Measurements from ENCODE around the gene ARHGEF7. TPM values are rescaled to one million over a fixed set of nuclear protein-coding genes. Genes with fewer than 3 reads are reported as not detected.

The ARHGEF7 gene
- total RNA-seq, 4 donors from 2014 or later, result 79.2 to 173 (median 114) TPM

DNA sequence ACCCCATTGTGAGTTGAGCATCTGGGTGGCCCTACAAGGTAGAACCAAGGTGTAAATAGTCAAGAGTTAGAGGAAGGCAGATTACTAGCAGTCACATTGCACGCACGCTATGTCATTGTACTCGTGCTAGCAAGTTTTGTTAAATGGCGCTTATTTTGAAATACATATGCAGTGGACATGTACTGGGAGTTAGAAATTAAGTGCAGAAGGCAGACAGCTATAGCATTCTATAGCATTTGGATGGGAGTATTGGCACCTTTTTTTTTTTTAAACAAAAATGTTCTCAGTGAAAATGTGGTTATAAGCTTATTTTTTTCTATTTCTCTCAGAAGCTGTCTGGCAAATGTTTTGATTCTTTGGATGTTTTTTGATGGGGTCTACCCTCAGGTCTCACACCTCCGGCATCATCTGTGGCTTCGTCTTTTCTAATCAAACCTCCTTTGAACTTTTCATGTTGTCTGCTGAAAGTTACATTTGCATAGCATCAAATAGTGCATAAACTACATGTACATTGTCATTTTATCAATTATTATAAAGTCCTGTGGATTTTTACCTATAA is 68.1 kb downstream of the ARHGEF7 start:
- TF ChIP-seq, protein P1, sequence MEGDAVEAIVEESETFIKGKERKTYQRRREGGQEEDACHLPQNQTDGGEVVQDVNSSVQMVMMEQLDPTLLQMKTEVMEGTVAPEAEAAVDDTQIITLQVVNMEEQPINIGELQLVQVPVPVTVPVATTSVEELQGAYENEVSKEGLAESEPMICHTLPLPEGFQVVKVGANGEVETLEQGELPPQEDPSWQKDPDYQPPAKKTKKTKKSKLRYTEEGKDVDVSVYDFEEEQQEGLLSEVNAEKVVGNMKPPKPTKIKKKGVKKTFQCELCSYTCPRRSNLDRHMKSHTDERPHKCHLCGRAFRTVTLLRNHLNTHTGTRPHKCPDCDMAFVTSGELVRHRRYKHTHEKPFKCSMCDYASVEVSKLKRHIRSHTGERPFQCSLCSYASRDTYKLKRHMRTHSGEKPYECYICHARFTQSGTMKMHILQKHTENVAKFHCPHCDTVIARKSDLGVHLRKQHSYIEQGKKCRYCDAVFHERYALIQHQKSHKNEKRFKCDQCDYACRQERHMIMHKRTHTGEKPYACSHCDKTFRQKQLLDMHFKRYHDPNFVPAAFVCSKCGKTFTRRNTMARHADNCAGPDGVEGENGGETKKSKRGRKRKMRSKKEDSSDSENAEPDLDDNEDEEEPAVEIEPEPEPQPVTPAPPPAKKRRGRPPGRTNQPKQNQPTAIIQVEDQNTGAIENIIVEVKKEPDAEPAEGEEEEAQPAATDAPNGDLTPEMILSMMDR (IDR thresholded peaks at IDR 0.05; ENCODE audit: low read depth), result no peak

DNA sequence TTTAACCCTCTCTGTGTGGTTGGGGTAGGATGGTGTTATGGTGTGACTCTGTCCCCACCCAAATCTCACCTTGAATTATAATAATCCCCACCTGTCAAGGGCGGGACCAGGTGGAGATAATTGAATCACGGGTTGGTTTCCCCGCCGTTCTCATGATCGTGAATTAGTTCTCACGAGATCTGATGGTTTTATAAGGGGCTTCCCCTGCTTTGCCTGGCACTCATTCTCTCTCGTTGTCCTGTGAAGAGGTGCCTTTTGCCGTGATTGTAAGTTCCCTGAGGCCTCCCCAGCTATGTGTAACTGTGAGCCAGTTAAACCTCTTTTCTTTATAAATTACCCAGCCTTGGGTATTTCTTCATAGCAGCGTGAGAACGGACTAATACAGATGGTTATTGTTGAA is 68.8 kb downstream of the ARHGEF7 start:
- TF ChIP-seq, protein P1 (IDR thresholded peaks at IDR 0.05; ENCODE audit: low read depth), result no peak

DNA sequence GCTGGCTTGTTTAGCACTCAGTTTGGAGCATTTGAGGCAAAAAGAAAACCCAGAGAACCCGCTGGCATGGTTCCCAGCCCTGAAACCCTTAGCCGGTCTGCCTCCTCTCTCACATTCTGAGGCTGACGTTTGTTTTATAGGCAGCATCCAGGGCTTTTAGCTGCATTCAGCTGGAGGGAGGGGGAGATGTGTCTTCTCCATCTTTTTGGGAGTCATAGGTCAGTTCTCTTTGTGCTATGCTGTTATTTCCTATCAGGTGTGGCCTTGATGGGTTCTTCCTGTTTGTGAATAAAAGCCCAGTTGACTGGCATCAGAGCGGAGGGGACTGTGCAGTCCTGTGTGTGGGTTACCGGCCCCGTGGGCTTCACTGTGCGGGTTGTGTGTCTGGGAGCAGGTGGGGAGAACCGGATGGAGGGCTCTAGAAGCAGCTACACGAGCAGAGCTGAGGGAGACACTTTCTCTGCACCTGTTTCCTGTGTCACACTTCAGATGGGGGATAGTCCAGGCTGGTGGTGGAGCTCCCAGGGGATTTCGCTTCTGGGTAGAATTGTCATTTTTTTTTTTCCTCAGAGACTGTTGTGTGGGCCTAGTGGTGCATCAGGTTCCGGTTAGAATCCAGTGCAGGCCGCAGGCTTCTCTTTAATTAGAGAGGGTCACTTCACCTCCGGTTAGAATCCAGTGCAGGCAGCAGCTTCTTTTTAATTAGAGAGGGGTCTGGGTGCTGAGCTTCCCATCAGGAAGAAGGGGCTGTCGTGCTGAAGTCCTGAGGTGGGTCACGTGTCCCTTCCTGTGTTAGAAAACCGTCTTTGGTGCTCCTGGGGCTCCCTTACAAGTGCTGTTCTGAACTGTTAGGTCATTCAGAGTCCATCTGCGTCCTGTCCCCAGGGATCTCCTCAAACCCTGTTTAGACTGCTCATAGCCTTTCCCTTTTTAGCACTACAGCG is 69.6 kb downstream of the ARHGEF7 start:
- TF ChIP-seq, protein P1 (IDR thresholded peaks at IDR 0.05; ENCODE audit: low read depth), result no peak

DNA sequence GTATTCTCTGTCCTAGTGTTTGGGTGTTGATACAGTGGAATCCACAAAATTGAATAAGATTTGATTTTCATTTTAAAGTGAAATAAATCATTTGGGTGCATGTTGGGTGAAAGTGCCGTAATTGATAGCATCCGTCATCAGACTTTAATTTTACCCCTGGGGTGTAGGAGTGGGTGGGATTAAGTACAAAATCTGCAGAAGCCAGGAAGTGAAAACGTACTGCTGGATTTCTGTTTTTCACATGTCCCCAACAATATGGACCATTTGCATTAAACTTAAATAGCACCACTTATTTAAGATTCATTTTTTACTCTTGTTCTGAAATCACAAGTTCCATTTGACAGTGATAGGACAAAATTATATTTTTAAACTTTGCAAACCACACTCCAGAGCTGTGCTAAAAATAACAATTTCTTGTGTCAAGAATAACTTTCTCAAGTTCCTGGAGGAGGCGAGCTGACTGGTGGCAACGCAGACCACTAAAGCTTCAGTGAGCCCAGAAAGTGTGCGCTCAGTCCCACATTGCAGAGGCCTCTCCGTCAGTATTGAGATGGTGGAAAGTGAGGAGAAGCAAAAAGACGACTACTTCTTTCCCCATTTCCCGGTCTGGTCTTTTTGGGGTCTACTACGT is 71.3 kb downstream of the ARHGEF7 start:
- TF ChIP-seq, protein P1 (IDR thresholded peaks at IDR 0.05; ENCODE audit: low read depth), result no peak

DNA sequence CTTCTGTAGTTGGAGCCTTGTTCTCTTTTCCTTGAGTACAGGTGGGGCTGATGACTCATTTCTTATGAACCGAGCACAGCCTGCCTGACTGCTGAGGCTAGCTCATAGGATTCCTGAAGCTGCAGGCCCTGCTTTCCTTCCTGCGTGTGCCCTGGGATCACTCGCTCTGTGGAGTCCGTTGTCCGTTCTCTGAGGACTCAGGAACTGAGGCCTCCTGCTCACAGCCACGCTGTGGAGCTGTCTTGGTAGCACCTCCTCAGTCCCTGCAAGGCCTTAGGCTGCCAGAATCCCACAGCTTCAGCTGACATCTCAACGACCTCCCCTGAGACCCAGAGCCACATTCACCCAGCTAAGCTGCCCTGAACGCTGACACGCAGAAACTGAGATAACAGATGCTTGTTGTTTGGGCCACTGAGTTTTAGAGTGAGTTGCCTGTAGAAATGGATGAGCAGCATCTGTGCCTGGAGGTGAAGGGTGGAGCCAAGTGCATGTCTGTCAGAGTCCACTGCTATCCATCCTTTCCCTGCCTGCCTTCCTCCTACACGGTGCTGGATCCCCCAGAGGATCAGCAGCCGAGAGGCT is 72.9 kb downstream of the ARHGEF7 start:
- TF ChIP-seq, protein P1 (IDR thresholded peaks at IDR 0.05; ENCODE audit: low read depth), result no peak

DNA sequence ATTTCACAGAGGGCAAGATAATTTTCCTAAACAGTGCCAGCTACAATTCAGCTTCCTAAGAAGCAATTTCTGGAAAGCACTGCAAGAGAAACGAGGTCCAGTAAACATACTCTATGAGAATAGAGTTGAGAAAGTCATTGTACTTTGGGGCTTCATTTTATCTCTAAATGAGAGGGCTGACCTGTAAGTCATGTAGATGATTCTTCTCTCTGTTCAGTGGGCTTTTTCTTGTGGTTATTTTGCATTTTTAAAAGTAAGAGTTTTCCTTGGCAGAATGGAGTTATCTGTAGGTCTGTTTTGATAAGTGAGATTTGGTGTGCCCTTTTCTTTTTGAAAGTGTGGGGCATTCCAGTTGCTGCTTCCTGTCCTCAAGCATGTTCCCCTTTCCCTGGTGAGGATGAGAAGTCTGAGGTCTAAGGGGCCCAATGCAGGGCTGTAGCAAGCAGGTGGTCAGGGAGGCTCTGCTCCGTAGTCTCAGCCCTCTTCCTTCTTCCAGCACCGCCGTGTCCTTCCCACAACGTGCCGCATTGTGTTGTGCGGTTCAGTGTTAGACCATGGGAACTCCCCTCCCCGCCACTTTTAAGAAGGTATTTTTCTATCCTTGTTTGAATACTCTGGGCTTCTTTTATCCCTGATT is 86.3 kb downstream of the ARHGEF7 start:
- TF ChIP-seq, protein P1 (IDR thresholded peaks at IDR 0.05; ENCODE audit: low read depth), result no peak

All from subcutaneous adipose tissue (tissue), 4 donors.